ENCODE data around the gene KLHDC10.
"Not testable (repeated sequence)": the region's sequence is repeated elsewhere in the genome, so short reads cannot be mapped to it uniquely, and the experiment has no call there.

Gene KLHDC10

DNA sequence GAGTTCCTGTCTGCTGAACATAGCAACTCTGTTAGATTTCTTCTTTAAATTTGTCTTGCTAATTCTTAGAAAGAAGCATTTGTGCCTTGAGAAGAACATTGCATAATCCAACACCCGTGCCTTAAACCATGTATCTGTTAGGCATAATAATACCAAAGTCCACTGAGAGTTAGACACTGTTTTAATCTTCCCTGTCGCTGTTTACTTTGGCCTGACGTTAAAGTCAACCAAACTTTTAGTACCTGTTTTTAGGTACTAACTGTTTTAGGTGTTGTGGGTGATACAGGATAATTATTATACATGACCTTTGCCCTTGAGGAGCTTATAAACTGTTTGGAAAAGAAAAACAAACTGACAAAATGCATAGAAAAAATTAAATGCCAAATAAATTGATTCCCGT lies 43.6 kb downstream of the KLHDC10 start:
- in situ Hi-C loops (cut with MboI; ENCODE audit: low sequenced_read_pairs): no loop called here

DNA sequence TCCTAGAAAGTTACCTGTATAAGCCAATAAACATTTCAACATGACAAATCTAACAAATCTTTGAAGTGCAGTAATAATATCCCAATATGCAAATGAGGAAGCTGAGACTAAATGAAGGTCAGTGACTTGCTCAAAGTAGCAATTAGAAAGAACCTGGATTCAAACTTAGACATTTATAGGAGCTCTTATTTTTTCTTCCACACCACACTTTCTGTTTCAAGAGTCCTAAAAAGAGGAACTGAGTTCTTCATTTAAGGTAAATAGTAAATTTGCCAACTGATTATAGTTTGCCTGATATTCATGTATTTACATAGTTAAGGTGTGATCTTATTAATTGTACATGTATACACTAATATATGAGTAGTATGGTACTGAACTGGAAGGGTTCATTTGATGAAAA lies 44.0 kb downstream of the KLHDC10 start:
- in situ Hi-C loops (cut with MboI; ENCODE audit: low sequenced_read_pairs): no loop called here

DNA sequence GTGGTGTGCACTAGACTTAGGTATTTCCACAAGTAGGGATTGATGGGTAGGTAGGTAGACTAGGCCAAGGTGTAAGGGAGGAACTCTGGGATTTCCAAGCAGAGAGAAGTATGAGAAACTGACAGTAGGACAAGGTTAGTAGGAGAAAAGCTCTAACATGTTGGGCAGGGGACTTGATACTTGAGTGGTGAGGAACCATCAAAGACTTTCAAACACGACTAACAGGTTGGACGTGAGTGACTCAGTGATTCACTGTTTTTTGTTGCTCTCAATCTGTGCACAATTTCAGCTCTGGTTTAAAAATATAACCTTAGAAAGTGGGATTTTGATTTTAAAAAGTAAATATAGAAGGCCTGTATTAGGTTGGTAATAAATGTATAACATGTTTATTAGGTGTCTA lies 44.4 kb downstream of the KLHDC10 start:
- in situ Hi-C loops (cut with MboI; ENCODE audit: low sequenced_read_pairs): no loop called here

DNA sequence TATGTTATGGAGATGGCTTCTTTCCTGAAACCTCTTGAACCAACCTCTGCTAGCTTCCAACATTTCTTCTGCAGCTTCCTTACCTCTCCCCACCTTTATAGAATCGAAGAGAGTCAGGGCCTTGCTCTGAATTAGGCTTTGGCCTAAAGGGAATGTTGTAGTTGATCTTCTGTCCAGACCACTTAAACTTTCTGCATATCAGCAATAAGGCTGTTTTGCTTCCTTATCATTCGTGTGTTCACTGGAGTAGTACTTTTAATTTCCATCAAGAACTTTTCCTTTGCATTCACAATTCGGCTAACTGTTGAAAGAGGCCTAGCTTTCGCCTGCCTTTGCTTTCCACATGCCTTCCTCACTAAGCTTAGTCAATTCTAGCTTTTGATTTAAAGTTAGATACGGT lies 48.0 kb downstream of the KLHDC10 start:
- in situ Hi-C loops (cut with MboI; ENCODE audit: low sequenced_read_pairs): no loop called here

DNA sequence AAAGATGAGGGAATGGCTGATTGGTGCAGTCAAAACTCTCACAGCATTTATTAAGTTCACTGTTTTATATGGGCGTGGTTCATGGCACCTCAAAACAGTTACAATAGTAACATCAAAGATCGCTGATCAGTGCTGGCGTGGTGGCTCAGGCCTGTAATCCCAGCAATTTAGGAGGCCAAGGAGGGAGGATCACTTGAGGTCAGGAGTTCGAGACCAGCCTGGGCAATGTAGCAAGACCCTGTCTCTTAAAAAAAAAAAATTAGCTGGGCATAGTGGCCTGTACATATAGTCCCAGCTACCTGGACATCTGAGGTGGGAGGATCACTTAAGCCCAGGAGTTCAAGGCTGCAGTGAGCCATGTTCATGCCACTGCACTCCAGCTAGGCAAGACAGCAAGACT lies 48.5 kb downstream of the KLHDC10 start:
- in situ Hi-C loops (cut with MboI; ENCODE audit: low sequenced_read_pairs): no loop called here

DNA sequence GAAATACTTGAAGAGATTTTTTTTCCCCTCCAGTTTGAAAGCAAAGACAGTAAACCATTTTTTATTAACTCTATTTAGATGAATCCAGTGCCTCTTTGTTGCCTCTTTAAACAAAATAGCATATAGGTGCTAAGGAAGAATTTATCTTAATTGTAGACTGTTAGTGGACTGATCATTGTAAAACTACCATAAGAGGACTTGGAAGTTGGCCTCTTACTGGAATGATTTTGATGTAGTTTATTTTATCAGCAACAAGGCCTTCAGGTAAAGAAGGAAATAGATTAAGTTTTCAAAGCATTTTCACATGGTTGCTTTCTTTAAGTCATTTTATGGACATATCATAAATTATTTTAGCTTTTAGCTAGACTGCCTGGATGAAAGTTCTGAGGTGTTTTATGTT lies 53.2 kb downstream of the KLHDC10 start:
- in situ Hi-C loops (cut with MboI; ENCODE audit: low sequenced_read_pairs): no loop called here

DNA sequence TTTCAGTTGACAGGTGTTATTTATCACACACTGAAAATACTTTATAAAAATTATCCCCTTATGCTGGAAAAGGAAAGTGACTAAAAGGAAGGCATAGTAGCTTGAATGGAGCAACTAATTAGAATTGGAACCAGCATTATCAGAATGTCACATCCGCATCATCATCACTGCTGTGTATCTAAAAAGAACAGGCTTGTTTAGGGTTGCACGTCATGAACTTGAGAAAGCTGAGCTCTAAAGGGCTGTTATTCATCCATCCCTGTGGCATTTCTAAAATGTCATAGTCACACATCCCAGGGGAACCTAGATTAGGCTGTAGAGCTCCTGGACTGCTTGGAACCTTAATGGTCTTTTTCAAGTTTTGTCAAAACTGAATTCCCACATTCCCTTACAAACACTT lies 54.4 kb downstream of the KLHDC10 start:
- in situ Hi-C loops (cut with MboI; ENCODE audit: low sequenced_read_pairs): no loop called here

DNA sequence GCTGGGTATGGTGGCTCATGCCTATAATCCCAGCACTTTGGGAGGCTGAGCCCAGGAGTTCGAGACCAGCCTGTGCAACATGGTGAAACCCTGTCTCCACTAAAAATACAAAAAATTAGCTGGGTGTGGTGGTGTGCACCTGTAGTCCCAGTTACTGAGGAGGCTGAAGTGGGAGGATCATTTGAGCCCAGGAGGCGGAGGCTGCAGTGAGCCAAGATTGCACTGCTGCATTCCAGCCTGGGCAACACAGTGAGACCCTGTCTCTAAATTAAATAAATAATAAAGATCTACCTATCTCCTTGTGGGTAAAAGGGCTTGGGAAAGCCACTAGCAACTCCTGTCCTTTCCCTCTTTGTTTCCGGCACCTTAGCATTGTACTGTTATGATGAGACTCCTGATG lies 56.5 kb downstream of the KLHDC10 start:
- in situ Hi-C loops (cut with MboI; ENCODE audit: low sequenced_read_pairs): not testable (repeated sequence)

DNA sequence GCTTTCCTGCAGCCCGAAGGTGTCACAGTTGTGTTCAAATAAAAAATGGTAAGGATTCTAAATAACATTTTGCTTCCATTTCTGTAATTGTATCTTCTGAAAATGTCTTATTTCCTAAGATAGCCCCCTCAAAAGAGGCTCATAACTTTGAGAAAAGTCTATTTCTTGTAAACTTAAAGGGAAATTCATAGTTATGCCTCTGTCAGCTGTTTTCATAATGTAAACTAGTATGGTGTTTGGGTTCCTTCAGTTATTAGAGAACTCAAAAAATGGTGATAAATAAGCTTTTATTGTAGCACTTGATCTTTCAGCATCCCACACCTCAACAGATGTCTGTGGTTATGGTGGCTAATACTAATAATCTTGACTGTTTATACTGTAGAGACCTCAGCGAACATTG lies 57.1 kb downstream of the KLHDC10 start:
- in situ Hi-C loops (cut with MboI; ENCODE audit: low sequenced_read_pairs): no loop called here

DNA sequence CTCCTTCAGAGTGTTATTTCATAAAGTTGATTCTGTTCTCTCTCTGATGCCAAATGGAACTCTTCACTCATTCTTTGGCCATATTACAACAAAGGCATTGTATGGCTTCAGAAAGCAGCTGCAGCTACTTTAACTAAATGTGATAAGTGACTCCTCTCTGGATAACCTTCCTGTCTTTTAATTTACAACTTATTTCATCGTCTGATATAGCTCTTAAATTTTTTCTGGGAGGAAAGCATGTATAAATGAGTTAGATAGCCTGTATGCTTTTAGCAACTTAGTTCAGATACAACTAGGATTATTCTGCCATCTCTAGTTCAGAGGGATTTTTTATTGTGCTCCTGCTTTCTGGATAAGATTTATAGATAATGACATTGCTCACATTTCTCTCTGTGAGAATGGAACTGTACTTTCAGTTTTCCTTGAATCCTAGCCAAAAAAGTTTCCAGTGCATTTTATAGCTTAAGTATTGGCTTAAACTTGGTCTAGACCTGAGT lies 57.5 kb downstream of the KLHDC10 start:
- in situ Hi-C loops (cut with MboI; ENCODE audit: low sequenced_read_pairs): no loop called here

DNA sequence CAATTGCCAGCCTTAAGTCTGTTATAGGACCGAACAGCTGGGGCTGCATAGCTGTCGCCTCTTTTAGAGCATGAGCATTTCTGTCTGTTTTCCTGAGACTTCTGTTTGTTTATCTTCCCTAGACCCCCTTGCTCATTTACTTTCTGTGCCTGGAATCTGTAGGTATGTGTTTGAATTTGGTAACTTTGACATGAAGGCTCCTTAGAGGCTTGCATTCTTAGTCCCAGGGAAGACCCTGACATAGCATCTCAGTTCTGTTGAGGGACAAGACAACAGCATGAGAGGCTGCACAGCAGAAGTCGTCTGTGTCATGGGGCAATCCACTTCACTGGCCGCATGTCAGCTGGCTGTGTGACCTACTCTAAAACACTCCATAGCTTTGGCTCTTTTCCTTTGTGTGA lies 58.7 kb downstream of the KLHDC10 start:
- in situ Hi-C loops (cut with MboI; ENCODE audit: low sequenced_read_pairs): no loop called here

DNA sequence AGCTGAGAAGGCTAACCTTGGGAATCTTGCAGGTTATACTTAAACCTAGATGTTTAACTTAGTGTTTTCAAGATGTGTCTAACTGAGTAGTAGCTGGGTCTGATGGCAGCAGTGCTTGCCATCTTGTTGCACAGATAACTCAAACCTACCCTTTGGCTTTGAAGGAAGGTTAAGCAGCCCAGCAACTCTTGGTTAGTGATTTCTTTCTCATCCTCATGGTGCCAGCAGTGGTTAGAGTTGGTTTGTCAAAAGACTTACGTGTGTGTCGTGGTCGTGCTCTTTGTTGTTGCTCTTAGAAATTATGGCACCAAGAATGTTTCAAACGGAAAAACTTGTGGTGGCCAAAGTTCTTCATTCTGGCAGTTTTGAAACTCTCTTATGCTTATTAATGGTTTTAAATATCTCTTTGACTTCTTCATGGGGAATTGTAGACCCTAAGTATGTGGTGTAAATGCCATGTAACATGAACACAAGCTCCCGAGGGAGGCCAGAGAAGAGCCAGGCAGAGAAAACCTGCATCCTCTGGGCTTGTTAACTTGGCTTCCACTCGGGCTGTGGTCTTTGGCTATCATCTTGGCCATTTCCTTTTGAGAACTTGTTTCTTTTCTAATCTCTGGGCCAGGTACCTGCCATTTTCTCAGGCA lies 61.0 kb downstream of the KLHDC10 start:
- in situ Hi-C loops (cut with MboI; ENCODE audit: low sequenced_read_pairs): no loop called here

DNA sequence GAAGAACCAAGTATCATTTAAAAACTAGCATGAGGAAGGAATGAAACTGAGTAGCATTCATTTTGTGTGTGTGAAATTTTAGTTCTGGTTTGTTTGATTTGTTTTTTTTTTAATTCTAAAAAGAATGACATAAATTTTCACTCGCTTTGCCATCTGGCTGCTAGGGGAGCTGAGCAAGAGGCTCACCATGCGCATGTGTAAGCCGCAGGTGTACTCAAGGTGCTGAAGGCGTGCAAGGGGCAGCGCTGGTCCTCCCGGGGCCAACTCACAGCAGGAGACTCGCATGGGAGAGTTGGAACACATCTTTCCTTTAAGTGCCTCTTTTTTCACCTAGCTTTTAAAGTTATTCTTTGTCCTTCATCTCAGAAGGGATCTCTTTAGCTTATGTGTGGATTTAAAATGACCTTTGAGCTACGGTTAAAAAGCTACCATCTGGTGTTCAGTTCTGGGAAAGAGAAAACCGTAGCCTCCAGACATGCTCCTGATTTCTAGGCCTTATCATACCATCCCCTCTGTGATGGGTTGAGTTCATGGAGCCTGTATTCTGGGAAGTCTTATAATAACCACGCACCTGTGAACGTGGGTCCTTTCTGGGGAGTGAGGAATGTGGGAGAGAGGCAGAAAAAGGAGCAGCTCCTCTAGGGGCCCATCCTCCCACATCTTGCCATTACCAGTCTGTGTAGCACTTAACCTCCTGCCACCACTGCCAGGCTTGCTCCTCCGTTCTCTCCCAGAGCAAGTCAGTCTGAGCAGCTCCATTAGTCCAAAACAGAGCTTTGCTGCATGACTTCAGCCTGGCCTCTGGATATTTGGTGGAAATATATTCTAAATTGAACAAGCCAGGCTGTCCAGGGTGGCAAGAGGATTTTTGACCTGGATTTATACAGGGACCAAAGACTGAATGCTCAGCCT lies 61.9 kb downstream of the KLHDC10 start:
- in situ Hi-C loops (cut with MboI; ENCODE audit: low sequenced_read_pairs): no loop called here

DNA sequence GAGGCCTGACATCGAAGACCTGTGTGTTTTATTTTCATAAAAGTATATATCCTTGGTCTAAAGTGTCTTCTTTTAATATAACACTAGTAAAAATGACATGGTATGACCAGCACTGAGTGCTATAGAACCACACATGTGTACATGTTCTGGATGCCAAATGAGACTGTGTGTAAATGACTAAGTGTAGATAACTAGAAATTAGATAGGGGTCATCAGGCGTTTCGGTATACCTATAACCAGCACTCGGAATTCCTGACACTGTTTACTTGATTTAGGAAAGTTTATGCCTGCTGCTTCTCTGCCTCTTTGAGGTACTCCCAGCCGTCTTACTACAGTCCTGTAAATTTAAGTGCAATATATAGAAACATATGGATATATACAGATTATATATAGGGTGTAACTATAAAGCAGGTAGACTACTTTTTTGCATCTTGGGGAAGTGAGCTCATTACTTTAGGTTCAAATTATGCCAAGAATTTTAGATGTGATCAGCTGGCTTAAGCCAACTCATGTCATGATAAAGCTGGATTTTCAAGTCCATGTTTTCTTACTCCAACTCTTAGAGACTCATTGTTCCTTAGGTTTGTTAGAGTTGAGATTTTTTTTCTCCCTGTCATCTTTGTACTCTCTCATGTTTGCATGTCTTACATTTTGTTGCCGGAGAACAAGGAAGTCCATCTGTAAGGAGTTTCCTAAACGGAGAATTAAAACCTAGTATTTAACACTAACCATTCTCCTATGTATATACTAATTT lies 62.9 kb downstream of the KLHDC10 start:
- in situ Hi-C loops (cut with MboI; ENCODE audit: low sequenced_read_pairs): no loop called here

DNA sequence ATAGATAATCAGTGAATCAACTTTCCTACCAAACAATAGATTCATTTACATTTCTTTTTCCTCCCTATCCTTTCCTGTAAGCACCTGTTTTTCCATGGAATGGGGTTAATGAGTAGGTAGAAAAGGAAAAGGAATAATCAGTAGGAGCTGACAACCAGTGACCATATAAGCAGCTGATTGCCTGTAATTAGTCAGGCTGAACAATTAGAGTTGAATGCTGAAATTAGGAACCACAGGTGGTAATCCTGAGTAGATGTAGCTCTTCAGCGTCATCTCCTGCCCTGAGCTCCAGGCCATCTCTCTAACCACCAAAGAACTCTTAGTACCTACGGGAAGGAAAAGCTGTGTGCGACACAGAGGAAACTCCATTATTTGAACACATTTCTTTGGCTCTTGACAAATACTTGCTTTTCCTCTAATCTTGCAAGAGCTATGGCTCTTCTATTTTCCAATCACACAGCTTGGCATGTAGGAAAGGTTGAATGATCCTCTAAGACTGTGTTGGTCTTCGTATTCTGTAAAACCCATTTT lies 63.8 kb downstream of the KLHDC10 start:
- in situ Hi-C loops (cut with MboI; ENCODE audit: low sequenced_read_pairs): no loop called here

DNA sequence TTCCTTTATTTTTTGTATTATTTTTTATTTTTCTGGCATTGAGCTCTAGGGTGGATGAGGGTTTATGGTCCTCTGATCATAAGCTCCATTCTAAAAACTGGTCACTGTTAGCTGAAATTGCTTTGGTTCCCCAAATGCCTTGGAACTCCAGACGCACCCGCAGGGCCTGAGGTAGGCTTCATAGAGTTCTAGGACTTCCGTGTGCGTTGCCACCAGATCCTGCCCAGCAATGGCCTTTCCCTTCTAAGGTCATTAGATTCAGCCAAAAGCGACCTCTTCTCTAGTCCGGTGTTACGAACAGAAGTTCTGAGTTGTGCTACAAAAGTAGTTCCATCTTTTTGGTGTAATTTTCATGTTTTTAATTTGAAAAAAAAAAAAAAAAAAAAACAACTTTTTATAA lies 64.4 kb downstream of the KLHDC10 start:
- in situ Hi-C loops (cut with MboI; ENCODE audit: low sequenced_read_pairs): no loop called here

DNA sequence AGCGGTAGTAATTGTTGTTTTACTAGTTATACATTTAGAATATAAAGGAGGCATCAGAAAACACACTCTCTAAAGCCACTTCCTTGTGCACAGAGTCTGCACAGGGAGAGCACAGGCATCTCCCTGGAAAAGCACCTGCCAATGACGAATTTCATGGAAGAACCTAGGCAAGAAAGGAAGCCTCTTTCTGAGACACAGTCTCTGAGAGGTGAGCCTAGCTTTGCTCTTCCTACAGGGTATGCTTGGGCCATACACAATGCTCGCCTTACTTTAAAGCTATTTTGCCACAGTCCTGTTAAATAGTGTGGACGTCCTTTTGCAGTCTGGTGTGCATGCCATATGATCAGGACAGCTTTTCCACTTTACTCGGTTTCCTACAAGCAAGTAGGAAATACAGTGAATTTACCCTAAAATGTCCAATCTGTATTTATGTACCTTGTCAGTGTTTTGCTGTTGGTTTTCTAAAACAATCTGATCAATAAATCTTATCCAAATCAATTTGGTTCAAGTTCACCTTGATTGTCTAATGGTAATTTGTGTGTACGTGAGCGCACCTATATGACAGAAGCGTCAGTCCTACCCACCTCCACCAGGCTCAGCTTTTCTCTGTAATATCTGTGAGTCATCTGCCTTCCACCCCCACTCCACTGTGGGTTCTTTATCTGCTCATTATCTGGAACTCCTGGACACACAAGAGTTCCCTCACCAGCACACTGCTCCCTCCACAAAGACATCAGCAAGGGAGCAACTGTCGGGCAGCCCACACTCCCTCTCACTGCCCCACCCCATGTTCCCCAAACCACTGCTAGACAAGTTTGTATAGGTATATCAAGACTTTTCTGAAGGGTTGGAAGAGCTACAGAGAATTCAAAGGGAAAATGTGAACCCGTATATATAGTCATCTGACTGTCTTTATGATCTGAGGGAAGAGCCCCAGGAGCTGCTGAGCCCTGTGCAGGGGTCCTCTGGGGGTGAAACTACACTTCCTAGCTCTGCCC lies 65.2 kb downstream of the KLHDC10 start:
- in situ Hi-C loops (cut with MboI; ENCODE audit: low sequenced_read_pairs): no loop called here

DNA sequence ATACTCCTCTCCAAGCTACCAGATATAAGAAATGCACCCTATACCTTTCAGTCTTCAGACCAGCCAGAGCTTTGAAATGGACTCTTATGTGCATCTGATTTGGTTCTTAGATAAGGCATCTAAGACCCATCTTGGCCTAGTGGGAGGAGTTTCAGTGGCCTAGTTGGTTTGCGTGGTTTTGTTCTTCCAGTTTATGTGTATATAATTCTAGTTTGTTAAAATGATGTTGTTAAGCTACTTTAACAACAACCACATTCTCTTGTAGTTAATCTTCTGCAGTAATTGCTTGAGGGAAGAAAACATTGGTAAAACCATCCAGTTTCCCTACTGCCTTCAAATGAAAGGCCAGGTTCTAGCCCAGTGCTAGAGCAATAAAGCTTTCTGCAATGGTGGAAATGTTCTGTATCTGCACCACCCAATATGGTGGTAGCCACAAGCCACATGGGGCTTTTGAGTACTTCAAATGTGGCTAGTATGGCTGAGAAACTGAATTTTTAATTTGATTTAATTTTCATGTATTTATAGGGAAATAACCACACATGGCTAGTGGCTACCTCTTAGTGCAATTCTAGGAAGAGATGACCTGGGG lies 66.3 kb downstream of the KLHDC10 start:
- in situ Hi-C loops (cut with MboI; ENCODE audit: low sequenced_read_pairs): no loop called here

DNA sequence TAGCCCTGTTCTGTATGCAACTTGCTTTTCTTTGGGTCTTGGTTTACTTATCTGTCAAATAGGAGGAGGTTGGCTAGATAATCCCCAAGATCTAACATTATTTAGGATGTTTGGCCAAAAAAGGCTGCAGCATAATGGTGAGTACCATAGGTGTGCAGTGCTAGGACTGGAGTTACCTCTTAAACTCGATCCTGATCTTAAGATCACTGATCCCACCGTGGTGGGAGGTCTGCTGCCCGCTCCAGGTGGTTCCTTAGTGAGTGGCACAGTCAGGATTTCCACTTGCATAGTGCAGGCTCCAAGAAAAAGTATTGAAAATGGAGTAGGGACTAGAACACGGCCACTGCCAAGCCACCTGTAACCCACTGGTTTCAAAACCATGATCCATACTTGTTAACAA lies 66.9 kb downstream of the KLHDC10 start:
- in situ Hi-C loops (cut with MboI; ENCODE audit: low sequenced_read_pairs): no loop called here
